HepG2 (cell line): Measurements from ENCODE around the gene PSMC3IP. TPM values are rescaled to one million over a fixed set of nuclear protein-coding genes. Genes with fewer than 3 reads are reported as not detected.

Source experiments
- ATAC-seq: fragments of 200-7000 bp; cut with Tn5 transposase; 3 replicates; pipeline ENCODE4 v1.9.1; 2020; ENCODE audit warnings: mild to moderate bottlenecking, moderate library complexity
- BruUV-seq: library from RNA; stranded (reverse); fragments of 400-500 nt; replicated peaks from 2 replicates; lab custom pipeline; 2021; lab: Mats Ljungman, UMichigan
- CTCF ChIA-PET: fragments of 300-600 bp; formaldehyde crosslinking; extraction: SDS; loops from one replicate; lab custom pipeline; 2021; ENCODE audit warnings: low total read pairs, inconsistent platforms, low intra/inter-chr PET ratio; lab: Yijun Ruan, JAX
- POLR2A ChIA-PET: fragments of 350-600 bp; sonication (Branson Sonifier 250); formaldehyde crosslinking; loops from one replicate; lab custom pipeline; 2020; ENCODE audit warnings: antibody characterized with exemption, inconsistent platforms; lab: Yijun Ruan, JAX
- DNase-seq: peaks from one replicate; pipeline ENCODE4 v3.0.0-alpha.2; 2015; ENCODE audit warnings: low spot score
- FAIRE-seq: peaks from 3 replicates; lab custom pipeline; 2011; peaks lifted over from hg19 to GRCh38; lab: Jason Lieb, UNC
- H2AFZ ChIP-seq: one replicate; pipeline ENCODE4 v1.6.1; 2011; ENCODE audit warnings: low read length, inconsistent platforms
- H3K27ac ChIP-seq: fragments of 300-600 bp; 3 replicates; pipeline ENCODE4 v1.8.0; 2011; ENCODE audit warnings: mixed run types, mild to moderate bottlenecking, mixed read lengths, low read length, inconsistent platforms; ENCODE audit not compliant: insufficient read depth; ENCODE audit errors: extremely low read length
- H3K27me3 ChIP-seq, 2 experiments: fragments of 200-600 bp in 1 of 2; 2 replicates in 1 of 2; 3 replicates in 1 of 2; pipeline versions ENCODE4 v1.6.0 to v1.8.0; 2011; ENCODE audit warnings: low read length in 2 of 2, mild to moderate bottlenecking in 2 of 2, moderate library complexity in 2 of 2, inconsistent platforms in 1 of 2; ENCODE audit not compliant: insufficient read depth in 2 of 2, control insufficient read depth in 1 of 2
- H3K36me3 ChIP-seq, 2 experiments: fragments of 200-600 bp in 1 of 2; replicated peaks in 1 of 2; 2 replicates in 1 of 2; 3 replicates in 1 of 2; pipeline versions ENCODE4 v1.5.1 to v1.8.0; 2011; ENCODE audit warnings: low read length in 2 of 2, inconsistent platforms in 1 of 2; ENCODE audit not compliant: insufficient read depth in 2 of 2, control insufficient read depth in 1 of 2
- H3K4me1 ChIP-seq: 2 replicates; pipeline ENCODE4 v1.5.1; 2012; ENCODE audit warnings: low read length, inconsistent platforms; ENCODE audit not compliant: insufficient read depth
- H3K4me2 ChIP-seq: 2 replicates; pipeline ENCODE4 v1.6.0; 2011; ENCODE audit warnings: low read depth, low read length, inconsistent platforms
- H3K4me3 ChIP-seq, 3 experiments: fragments of 200-600 bp in 1 of 3; sonication (generic), shearing (Covaris generic) in 1 of 3; replicated peaks in 1 of 3; 2 replicates each; pipeline ENCODE4 v1.5.1; 2011 to 2016; ENCODE audit warnings: low read length in 3 of 3, inconsistent platforms in 2 of 3, low read depth in 2 of 3, mild to moderate bottlenecking in 2 of 3, control low read depth in 1 of 3, mixed read lengths in 1 of 3; ENCODE audit not compliant: insufficient read depth in 1 of 3
- H3K79me2 ChIP-seq: one replicate; pipeline ENCODE4 v1.6.1; 2011; ENCODE audit warnings: low read length, inconsistent platforms; ENCODE audit not compliant: insufficient read depth
- H3K9ac ChIP-seq: 2 replicates; pipeline ENCODE4 v1.6.0; 2011; ENCODE audit warnings: mild to moderate bottlenecking, low read depth, low read length, inconsistent platforms; ENCODE audit not compliant: insufficient read depth
- H3K9me3 ChIP-seq: 2 replicates; pipeline ENCODE4 v1.5.1; 2012; ENCODE audit warnings: mild to moderate bottlenecking, low read length
- H4K20me1 ChIP-seq: 2 replicates; pipeline ENCODE4 v1.6.0; 2011; ENCODE audit warnings: inconsistent platforms, mild to moderate bottlenecking, low read length, moderate library complexity; ENCODE audit not compliant: insufficient read depth
- ATF7-NPFF ChIP-seq: sonication (generic); formaldehyde crosslinking; IDR thresholded peaks from 2 replicates; pipeline ENCODE4 v1.8.1; 2023; ENCODE audit warnings: mild to moderate bottlenecking, low read depth, missing genetic modification reagents, moderate library complexity
- CBFB ChIP-seq: sonication (generic); formaldehyde crosslinking; IDR thresholded peaks from 2 replicates; pipeline ENCODE4 v1.4.0; 2020; ENCODE audit warnings: missing genetic modification reagents
- DNMT3B ChIP-seq: conservative IDR thresholded peaks from 2 replicates; pipeline ENCODE4 v1.6.1; 2016; ENCODE audit warnings: missing biosample characterization, control low read depth
- EP300 ChIP-seq, 3 experiments: sonication (generic) in 1 of 3; formaldehyde crosslinking in 1 of 3; IDR thresholded peaks; 2 replicates each; pipeline versions ENCODE4 v1.5.1 to v1.6.1; 2011 to 2020; ENCODE audit warnings: low read depth in 2 of 3, low read length in 2 of 3, borderline replicate concordance in 1 of 3, improper control_type of control experiment in 1 of 3, mild to moderate bottlenecking in 1 of 3, missing genetic modification reagents in 1 of 3, moderate library complexity in 1 of 3
- GFI1 ChIP-seq: sonication (generic); formaldehyde crosslinking; IDR thresholded peaks from 2 replicates; pipeline ENCODE4 v1.5.0; 2020; ENCODE audit warnings: missing genetic modification reagents, mild to moderate bottlenecking, borderline replicate concordance
- GTF2F1 ChIP-seq: fragments of 150-350 bp; IDR thresholded peaks from 2 replicates; pipeline ENCODE4 v1.6.1; 2014; ENCODE audit warnings: low read length
- RBM39 ChIP-seq: fragments of 200-400 bp; formaldehyde crosslinking; IDR thresholded peaks from one replicate; pipeline ENCODE4 v1.6.1; 2018; ENCODE audit warnings: antibody characterized with exemption, mild to moderate bottlenecking, low read depth, low read length; ENCODE audit not compliant: poor library complexity, severe bottlenecking
- RFX1 ChIP-seq: fragments of 450-650 bp; IDR thresholded peaks from 2 replicates; pipeline ENCODE4 v1.6.1; 2017
- SUZ12 ChIP-seq: fragments of 150-350 bp; IDR thresholded peaks from 2 replicates; pipeline ENCODE4 v1.6.1; 2014; ENCODE audit warnings: low read depth, low read length
- ZNF317 ChIP-seq: sonication (generic); formaldehyde crosslinking; IDR thresholded peaks from 2 replicates; pipeline ENCODE4 v1.5.0; 2020; ENCODE audit warnings: mild to moderate bottlenecking, missing genetic modification reagents
- ZNF572 ChIP-seq: sonication (generic); formaldehyde crosslinking; IDR thresholded peaks from 2 replicates; pipeline ENCODE4 v1.5.1; 2020; ENCODE audit warnings: mild to moderate bottlenecking, missing genetic modification reagents
- ZNF639 ChIP-seq: conservative IDR thresholded peaks from 2 replicates; pipeline ENCODE4 v1.6.1; 2018; ENCODE audit warnings: missing genetic modification reagents
- ZNF792 ChIP-seq: IDR thresholded peaks from 2 replicates; pipeline ENCODE4 v1.6.1; 2016
- WGBS: methylation state at CpG from one replicate; pipeline ENCODE4 v1.1.6; 2017; ENCODE audit warnings: low lambda C conversion rate; 5-methylcytosine and 5-hydroxymethylcytosine counted together
- in situ Hi-C: cut with HindIII; loops from 2 replicates; pipeline ENCODE4 v1.10.0; 2017; ENCODE audit warnings: low pct_unique_long_range_greater_than_20kb; ENCODE audit not compliant: extremely low pct_ligation_motif_present
- intact Hi-C: fragments of 100-400 bp; cut with micrococcal nuclease; formaldehyde crosslinking; loops from one replicate; pipeline ENCODE4 v1.10.0; 2022; ENCODE audit not compliant: unreplicated experiment
- polyA plus RNA-seq, 8 experiments: library from polyadenylated mRNA; depleted of rRNA in 3 of 8; stranded (reverse) in 7 of 8; unstranded in 1 of 8; fragments of >200 nt; fragmentation: Illumina TruSeq in 4 of 8; extraction: Trizol in 4 of 8; gene quantifications; 2 replicates each; pipeline versions ENCODE4 v1.2.1 to v1.2.3, GENCODE V29; 2011 to 2016; ENCODE audit warnings: low read depth in 4 of 8, missing spikeins in 1 of 8, mixed read lengths in 1 of 8; ENCODE audit not compliant: insufficient read depth in 1 of 8
- total RNA-seq, 5 experiments: library from RNA; depleted of rRNA; stranded (reverse); fragments of >200 nt; fragmentation: Illumina TruSeq; extraction: Trizol; gene quantifications; 2 replicates each; pipeline ENCODE4 v1.2.3, GENCODE V29; 2016; ENCODE audit warnings: low read depth in 1 of 5
- TF ChIP-seq, protein P1 (sequence below): sonication (generic); formaldehyde crosslinking; IDR thresholded peaks from 2 replicates; pipeline ENCODE4 v1.5.0; 2020; ENCODE audit warnings: mild to moderate bottlenecking, low read depth, missing genetic modification reagents, borderline replicate concordance
- TF ChIP-seq, protein P2 (sequence below): sonication (generic); formaldehyde crosslinking; IDR thresholded peaks from 2 replicates; pipeline ENCODE4 v1.4.0; 2020; ENCODE audit warnings: missing genetic modification reagents

The PSMC3IP gene
- total and polyA plus RNA-seq, 2 of the 13 experiments (the other 11 are each of a cell fraction or from before 2014, with no cell fraction given) = 6.5 to 22.4 TPM

- Histone ChIP-seq H3K36me3 (peaks cover 0 to 4% of the 10 kb centered on the region in 2 experiments; a peak in 4 of 5 replicates), H3K4me2 (no peak overlapping the region), H3K27me3 (no peaks in the 10 kb centered on the region; a peak in 1 of 5 replicates), H2AFZ (no peak overlapping the region), H3K27ac (no peak overlapping the region), H3K9me3 (no peaks in the 10 kb centered on the region), H3K9ac (no peak overlapping the region), H4K20me1 (no peaks in the 10 kb centered on the region), H3K4me1 (peaks cover 43% of the 10 kb centered on the region), H3K79me2 (peaks cover 32% of the 10 kb centered on the region), H3K4me3 (no peak overlapping the region)
- 92% methylated on average over 6 of the region's 6 CpGs for WGBS
- in situ Hi-C loops = no loop called here
- DNase-seq (no peak), FAIRE-seq (no peak), ATAC-seq (no peak)
- CTCF ChIA-PET = no interaction called here
- TF ChIP-seq EP300 (IDR thresholded peaks at IDR 0.05; ENCODE audit: low read depth in 2 of 2, low read length in 2 of 2) (no peak), EP300 (CRISPR knock-in tag; IDR thresholded peaks at IDR 0.05; ENCODE audit: borderline replicate concordance) (no peak), GTF2F1 (no peak), ATF7-NPFF (no peak), ZNF792 (CRISPR knock-in tag) (no peak), GFI1 (no peak), CBFB (CRISPR knock-in tag) (no peak), ZNF639 (CRISPR knock-in tag) (no peak), DNMT3B (no peak), ZNF317 (CRISPR knock-in tag) (no peak), RBM39 (no peak), RFX1 (no peak), SUZ12 (no peak), ZNF572 (CRISPR knock-in tag) (no peak)
- TF ChIP-seq, protein P1, sequence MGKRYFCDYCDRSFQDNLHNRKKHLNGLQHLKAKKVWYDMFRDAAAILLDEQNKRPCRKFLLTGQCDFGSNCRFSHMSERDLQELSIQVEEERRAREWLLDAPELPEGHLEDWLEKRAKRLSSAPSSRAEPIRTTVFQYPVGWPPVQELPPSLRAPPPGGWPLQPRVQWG = no peak
- TF ChIP-seq, protein P2, sequence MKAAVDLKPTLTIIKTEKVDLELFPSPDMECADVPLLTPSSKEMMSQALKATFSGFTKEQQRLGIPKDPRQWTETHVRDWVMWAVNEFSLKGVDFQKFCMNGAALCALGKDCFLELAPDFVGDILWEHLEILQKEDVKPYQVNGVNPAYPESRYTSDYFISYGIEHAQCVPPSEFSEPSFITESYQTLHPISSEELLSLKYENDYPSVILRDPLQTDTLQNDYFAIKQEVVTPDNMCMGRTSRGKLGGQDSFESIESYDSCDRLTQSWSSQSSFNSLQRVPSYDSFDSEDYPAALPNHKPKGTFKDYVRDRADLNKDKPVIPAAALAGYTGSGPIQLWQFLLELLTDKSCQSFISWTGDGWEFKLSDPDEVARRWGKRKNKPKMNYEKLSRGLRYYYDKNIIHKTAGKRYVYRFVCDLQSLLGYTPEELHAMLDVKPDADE (CRISPR knock-in tag) = no peak
- POLR2A ChIA-PET = interaction anchor here (1.4 to 1.5 kb wide), 2 partner anchors 18 to 23 kb away, joined by 4 read pairs; partner anchors contain the start of gene NAGLU
- no TSS peak for BruUV-seq
- intact Hi-C loops = no loop called here
Measured at GRCh38 chr17:42559075-42559474, 18.5 kb downstream of the PSMC3IP start.
